H1 (cell line): ENCODE measurements around the gene NAT8L. TPM values are rescaled to one million over a fixed set of nuclear protein-coding genes. Genes with fewer than 3 reads are reported as not detected.

Experiments used
- CTCF ChIA-PET: fragments of 300-600 bp; sonication (Branson Sonifier 250); formaldehyde crosslinking; loops from one replicate; lab custom pipeline; 2021; ENCODE audit not compliant: partially characterized antibody; lab: Charles Lee
- POLR2A ChIA-PET: fragments of 300-600 bp; sonication (Branson Sonifier 250); formaldehyde crosslinking; loops from one replicate; lab custom pipeline; 2021; ENCODE audit warnings: inconsistent platforms; ENCODE audit not compliant: partially characterized antibody; lab: Charles Lee
- DNase-seq, 2 experiments: peaks; one replicate each; pipeline versions ENCODE4 v3.0.0 to v3.0.0-alpha.2; 2010 to 2022; ENCODE audit warnings: low spot score in 2 of 2, low read depth in 1 of 2, mixed read lengths in 1 of 2
- FAIRE-seq: peaks from 2 replicates; lab custom pipeline; 2011; peaks lifted over from hg19 to GRCh38; lab: Jason Lieb, UNC
- H2AFZ ChIP-seq: 2 replicates; pipeline ENCODE4 v1.8.1; 2012; ENCODE audit warnings: low read length, inconsistent platforms
- H2AK5ac ChIP-seq: 2 replicates; pipeline ENCODE4 v1.6.1; 2013; ENCODE audit warnings: low read depth, low read length
- H2BK120ac ChIP-seq: replicated peaks from 2 replicates; pipeline ENCODE3; 2013; ENCODE audit warnings: low read depth, low read length, inconsistent platforms
- H2BK12ac ChIP-seq: 2 replicates; pipeline ENCODE4 v1.6.1; 2013; ENCODE audit warnings: low read depth, low read length
- H2BK15ac ChIP-seq: 2 replicates; pipeline ENCODE4 v1.6.1; 2013; ENCODE audit warnings: low read length
- H2BK20ac ChIP-seq: 2 replicates; pipeline ENCODE4 v1.6.1; 2013; ENCODE audit warnings: low read length
- H2BK5ac ChIP-seq: 2 replicates; pipeline ENCODE4 v1.6.1; 2013; ENCODE audit warnings: low read depth, low read length
- H3K14ac ChIP-seq: 2 replicates; pipeline ENCODE4 v1.6.1; 2013; ENCODE audit warnings: inconsistent platforms; ENCODE audit not compliant: insufficient read length
- H3K18ac ChIP-seq: 2 replicates; pipeline ENCODE4 v1.6.1; 2013; ENCODE audit warnings: low read length; ENCODE audit errors: extremely low read depth
- H3K23ac ChIP-seq: 2 replicates; pipeline ENCODE4 v1.6.1; 2013; ENCODE audit warnings: inconsistent platforms; ENCODE audit not compliant: insufficient read length
- H3K23me2 ChIP-seq: 2 replicates; pipeline ENCODE4 v1.6.1; 2013; ENCODE audit warnings: low read depth, low read length
- H3K27ac ChIP-seq: 2 replicates; pipeline ENCODE4 v1.6.1; 2011; ENCODE audit warnings: low read depth, low read length, inconsistent platforms
- H3K27me3 ChIP-seq, 4 experiments: replicated peaks in 1 of 4; 1 replicate in 1 of 4; 2 replicates in 3 of 4; pipeline versions ENCODE4 v1.6.1 to v1.8.1; 2011 to 2013; ENCODE audit warnings: low read length in 3 of 4, mild to moderate bottlenecking in 3 of 4, inconsistent platforms in 2 of 4, mixed read lengths in 2 of 4, moderate library complexity in 1 of 4; ENCODE audit not compliant: control insufficient read depth in 3 of 4, insufficient read depth in 3 of 4; ENCODE audit errors: extremely low read depth in 1 of 4
- H3K36me3 ChIP-seq, 4 experiments: 2 replicates each; pipeline versions ENCODE4 v1.6.1 to v1.8.1; 2011 to 2013; ENCODE audit warnings: mild to moderate bottlenecking in 4 of 4, low read length in 3 of 4, moderate library complexity in 2 of 4, control low read depth in 1 of 4, inconsistent platforms in 1 of 4; ENCODE audit not compliant: insufficient read depth in 4 of 4, control insufficient read depth in 2 of 4
- H3K4ac ChIP-seq: replicated peaks from 2 replicates; pipeline ENCODE3; 2013; ENCODE audit warnings: low read length, low read depth, mixed read lengths, inconsistent platforms; ENCODE audit not compliant: insufficient read length
- H3K4me1 ChIP-seq, 4 experiments: replicated peaks in 1 of 4; 1 replicate in 1 of 4; 2 replicates in 3 of 4; pipeline versions ENCODE4 v1.6.1 to v1.8.1; 2011 to 2013; ENCODE audit warnings: low read length in 3 of 4, inconsistent platforms in 2 of 4, mixed read lengths in 1 of 4; ENCODE audit not compliant: insufficient read depth in 4 of 4, control insufficient read depth in 3 of 4
- H3K4me2 ChIP-seq, 2 experiments: 2 replicates each; pipeline versions ENCODE4 v1.6.1 to v1.8.1; 2011 to 2013; ENCODE audit warnings: low read depth in 2 of 2, low read length in 2 of 2, control low read depth in 1 of 2, inconsistent platforms in 1 of 2, mild to moderate bottlenecking in 1 of 2; ENCODE audit not compliant: insufficient read depth in 1 of 2
- H3K4me3 ChIP-seq, 4 experiments: fragments of 200-600, 300-600 bp in 1 of 4; sonication (generic), shearing (Covaris generic), sonication (Bioruptor Twin) in 1 of 4; 2 replicates each; pipeline versions ENCODE4 v1.5.1 to v1.8.1; 2011 to 2016; ENCODE audit warnings: low read length in 4 of 4, low read depth in 3 of 4, control low read depth in 2 of 4, inconsistent platforms in 2 of 4, mild to moderate bottlenecking in 2 of 4, mixed read lengths in 1 of 4, moderate library complexity in 1 of 4; ENCODE audit not compliant: insufficient read depth in 2 of 4; ENCODE audit errors: extremely low read depth in 1 of 4
- H3K56ac ChIP-seq: replicated peaks from 2 replicates; pipeline ENCODE3; 2013; ENCODE audit warnings: low read depth, mild to moderate bottlenecking, mixed read lengths, low read length, inconsistent platforms; ENCODE audit not compliant: insufficient read length
- H3K79me1 ChIP-seq: 2 replicates; pipeline ENCODE4 v1.6.1; 2013; ENCODE audit warnings: low read depth, low read length, control low read depth
- H3K79me2 ChIP-seq, 2 experiments: 2 replicates each; pipeline versions ENCODE4 v1.6.1 to v1.8.1; 2012 to 2013; ENCODE audit warnings: low read length in 2 of 2, mild to moderate bottlenecking in 2 of 2, inconsistent platforms in 1 of 2; ENCODE audit not compliant: insufficient read depth in 2 of 2, control insufficient read depth in 1 of 2
- H3K9ac ChIP-seq, 4 experiments: replicated peaks in 1 of 4; 1 replicate in 1 of 4; 2 replicates in 3 of 4; pipeline versions ENCODE4 v1.6.1 to v1.8.1; 2011 to 2013; ENCODE audit warnings: low read depth in 3 of 4, low read length in 3 of 4, control low read depth in 2 of 4, mild to moderate bottlenecking in 2 of 4, moderate library complexity in 2 of 4, inconsistent platforms in 1 of 4; ENCODE audit errors: extremely low read depth in 1 of 4
- H3K9me3 ChIP-seq, 2 experiments: 2 replicates each; pipeline versions ENCODE4 v1.6.1 to v1.8.1; 2012 to 2013; ENCODE audit warnings: mild to moderate bottlenecking in 2 of 2, moderate library complexity in 2 of 2, control low read depth in 1 of 2, inconsistent platforms in 1 of 2, low read depth in 1 of 2, low read length in 1 of 2, mixed read lengths in 1 of 2; ENCODE audit not compliant: insufficient read depth in 2 of 2
- H4K20me1 ChIP-seq, 2 experiments: replicated peaks in 1 of 2; 2 replicates each; pipeline versions ENCODE3 to v1.8.1; 2011 to 2013; ENCODE audit warnings: inconsistent platforms in 2 of 2, low read length in 2 of 2, mild to moderate bottlenecking in 1 of 2; ENCODE audit not compliant: insufficient read depth in 2 of 2, control insufficient read depth in 1 of 2
- H4K5ac ChIP-seq: 2 replicates; pipeline ENCODE4 v1.6.1; 2013; ENCODE audit warnings: low read length, low read depth, mixed read lengths, inconsistent platforms; ENCODE audit not compliant: insufficient read length
- H4K8ac ChIP-seq: 2 replicates; pipeline ENCODE4 v1.8.0; 2013; ENCODE audit warnings: mild to moderate bottlenecking, moderate library complexity, low read length, inconsistent platforms; ENCODE audit not compliant: insufficient read depth; ENCODE audit errors: extremely low read depth
- H4K91ac ChIP-seq: replicated peaks from 2 replicates; pipeline ENCODE3; 2013; ENCODE audit warnings: low read length, mixed read lengths, inconsistent platforms; ENCODE audit not compliant: insufficient read length
- WGBS, 2 experiments: shearing (Covaris generic) in 1 of 2; methylation state at CpG; one replicate each; pipeline versions ENCODE4 v1.1.6 to v1.1.7; 2013 to 2015; ENCODE audit warnings: low lambda C conversion rate in 2 of 2, mixed read lengths in 2 of 2, inconsistent platforms in 1 of 2, low coverage in 1 of 2, missing lambda C conversion rate in 1 of 2; ENCODE audit not compliant: insufficient replicate concordance in 2 of 2, insufficient coverage in 1 of 2, insufficient read length in 1 of 2; ENCODE audit errors: extremely low coverage in 1 of 2, missing lambda C conversion rate in 1 of 2; 5-methylcytosine and 5-hydroxymethylcytosine counted together
- polyA plus RNA-seq, 7 experiments: library from polyadenylated mRNA; depleted of rRNA in 3 of 7; stranded (reverse) in 5 of 7; unstranded in 2 of 7; fragments of >200 nt in 5 of 7; fragments of 200-250 nt in 2 of 7; gene quantifications; 1 replicate in 5 of 7; 2 replicates in 1 of 7; 4 replicates in 1 of 7; pipeline versions ENCODE4 v1.2.1 to v1.2.3, GENCODE V29; 2011 to 2013; ENCODE audit warnings: missing spikeins in 2 of 7, mixed read lengths in 2 of 7
- total RNA-seq: library from RNA; stranded (reverse); fragmentation: NEBNext Ultra II Directional; extraction: Animal tissue kit (Norgen Biotek cat#: 25700); gene quantifications from 2 replicates; pipeline ENCODE4 v1.2.1, GENCODE V29; 2021

The NAT8L gene
- total and polyA plus RNA-seq, 2 of the 8 experiments (the other 6 are each of a cell fraction or from before 2014, with no cell fraction given) = 10.8 TPM

GRCh38 chr4:2051086-2051485, 8.0 kb upstream of the NAT8L start:
- POLR2A ChIA-PET = interaction anchor here (0.8 kb wide), 1 partner anchor 10 kb away, joined by 3 read pairs; no protein-coding TSS in a partner anchor
- WGBS, 2 experiments = 77% methylated on average over 10 of the region's 10 CpGs; no CpG with 5 or more reads in 1 of the 2 experiments

More at GRCh38 chr4:2051086-2051485, 8.0 kb upstream of the NAT8L start:
- Histone ChIP-seq H3K4me3 (no peak overlapping the region), H2AFZ (no peak overlapping the region), H3K9ac (no peak overlapping the region), H2BK15ac (no peak overlapping the region), H3K23ac (no peak overlapping the region), H3K56ac (no peak overlapping the region), H3K4ac (no peak overlapping the region), H3K23me2 (no peaks in the 10 kb centered on the region; the same call in 1 of the 2 replicates), H2BK5ac (no peak overlapping the region), H4K5ac (no peak overlapping the region), H2BK120ac (no peak overlapping the region), H3K79me2 (no peaks in the 10 kb centered on the region), H2BK12ac (no peak overlapping the region), H3K18ac (no peak overlapping the region), H4K8ac (no peak overlapping the region), H3K4me2 (no peak overlapping the region), H3K9me3 (no peaks in the 10 kb centered on the region), H3K27me3 (peaks cover 0 to 7% (median 5%) of the 10 kb centered on the region in 4 experiments; a peak in 6 of 7 replicates), H3K27ac (no peak overlapping the region), H3K79me1 (no peaks in the 10 kb centered on the region), H3K4me1 (peaks cover 0 to 5% (median 4%) of the 10 kb centered on the region in 4 experiments; a peak in 5 of 7 replicates), H3K36me3 (no peaks in the 10 kb centered on the region), H3K14ac (no peak overlapping the region), H2AK5ac (no peak overlapping the region), H4K91ac (no peak overlapping the region), H2BK20ac (no peak overlapping the region), H4K20me1 (no peaks in the 10 kb centered on the region)
- DNase-seq (no peak), FAIRE-seq (no peak)
- CTCF ChIA-PET = interaction anchor here (0.9 to 1.1 kb wide), 3 partner anchors 16 to 25 kb away, joined by 3 to 4 read pairs (median 3); no protein-coding TSS in a partner anchor
